SK-N-SH treated with all-trans-retinoic acid at 6 μM for 48 hours (cell line): Measurements from ENCODE around the gene SULT6B1.

Source experiments
- ARNTL ChIP-seq: fragments of 450-650 bp; formaldehyde crosslinking; IDR thresholded peaks from 2 replicates; pipeline ENCODE4 v1.5.0; 2020; ENCODE audit warnings: low read depth, mild to moderate bottlenecking, moderate library complexity, borderline replicate concordance
- CSDC2 ChIP-seq: fragments of 250-450 bp; sonication (Bioruptor Pico); IDR thresholded peaks from 2 replicates; pipeline ENCODE4 v1.5.0; 2020; ENCODE audit warnings: mild to moderate bottlenecking, moderate library complexity
- CSRNP3 ChIP-seq: fragments of 250-450 bp; sonication (Bioruptor Pico); IDR thresholded peaks from 2 replicates; pipeline ENCODE4 v1.5.1; 2021; ENCODE audit warnings: mild to moderate bottlenecking, moderate library complexity
- ESRRG ChIP-seq: fragments of 250-450 bp; sonication (Bioruptor Pico); IDR thresholded peaks from 2 replicates; pipeline ENCODE4 v1.6.1; 2021; ENCODE audit warnings: mild to moderate bottlenecking
- ISL1 ChIP-seq: fragments of 250-450 bp; sonication (Bioruptor Pico); IDR thresholded peaks from 2 replicates; pipeline ENCODE4 v2.1.2; 2022; ENCODE audit warnings: mild to moderate bottlenecking, moderate library complexity
- PATZ1 ChIP-seq: fragments of 250-450 bp; sonication (Bioruptor Pico); IDR thresholded peaks from 2 replicates; pipeline ENCODE4 v1.8.0; 2020; ENCODE audit warnings: mild to moderate bottlenecking, moderate library complexity, borderline replicate concordance
- PPARA ChIP-seq: fragments of 250-450 bp; sonication (Bioruptor Pico); IDR thresholded peaks from 2 replicates; pipeline ENCODE4 v1.5.0; 2020; ENCODE audit warnings: mild to moderate bottlenecking, borderline replicate concordance
- TCF4 ChIP-seq: fragments of 250-450 bp; sonication (Bioruptor Pico); IDR thresholded peaks from 2 replicates; pipeline ENCODE4 v1.8.0; 2021; ENCODE audit warnings: mild to moderate bottlenecking, moderate library complexity, borderline replicate concordance
- TOX ChIP-seq: fragments of 250-450 bp; sonication (Bioruptor Pico); IDR thresholded peaks from 2 replicates; pipeline ENCODE4 v1.8.0; 2021; ENCODE audit warnings: mild to moderate bottlenecking, moderate library complexity, borderline replicate concordance
- ZC3H10 ChIP-seq: fragments of 250-450 bp; sonication (Bioruptor Pico); IDR thresholded peaks from 2 replicates; pipeline ENCODE4 v1.5.1; 2021; ENCODE audit warnings: mild to moderate bottlenecking, moderate library complexity
- ZFP3 ChIP-seq: fragments of 250-450 bp; sonication (Bioruptor Pico); IDR thresholded peaks from 2 replicates; pipeline ENCODE4 v1.5.0; 2020; ENCODE audit warnings: mild to moderate bottlenecking, moderate library complexity
- ZFP30 ChIP-seq: fragments of 450-650 bp; formaldehyde crosslinking; IDR thresholded peaks from 2 replicates; pipeline ENCODE4 v1.5.0; 2022; ENCODE audit warnings: mild to moderate bottlenecking, moderate library complexity

GRCh38 chr2:37125416-37125815 is 63.1 kb downstream of the SULT6B1 start:
- no peak for TF ChIP-seq ARNTL (CRISPR knock-in tag)
- no peak for TF ChIP-seq ZFP30 (CRISPR knock-in tag)
- no peak for TF ChIP-seq TOX
- no peak for TF ChIP-seq TCF4 (CRISPR knock-in tag)
- no peak for TF ChIP-seq CSRNP3 (CRISPR knock-in tag)
- no peak for TF ChIP-seq ISL1 (CRISPR knock-in tag)
- no peak for TF ChIP-seq ZC3H10 (CRISPR knock-in tag)
- TF ChIP-seq PPARA: no peak
- TF ChIP-seq PATZ1 (CRISPR knock-in tag): no peak
- no peak for TF ChIP-seq ESRRG (CRISPR knock-in tag)
- TF ChIP-seq ZFP3 (CRISPR knock-in tag): no peak
- TF ChIP-seq CSDC2 (CRISPR knock-in tag): no peak
